Naive B cell (primary cell): Measurements from ENCODE around the gene PLPPR3. TPM values are rescaled to one million over a fixed set of nuclear protein-coding genes. Genes with fewer than 3 reads are reported as not detected.
A peak's percentile ranks its signal among the peaks of the same experiment; 100 is the strongest.
"Not testable (repeated sequence)": the region's sequence is repeated elsewhere in the genome, so short reads cannot be mapped to it uniquely, and the experiment has no call there.

ENCODE experiments used
- ATAC-seq, 2 donors: fragments of 150-1000 bp; cut with Tn5 transposase; 2 replicates each; pipeline ENCODE4 v1.10.0; 2021; ENCODE audit warnings: low read depth in 2 of 2, mild to moderate bottlenecking in 2 of 2, moderate library complexity in 2 of 2
- DNase-seq: peaks from one replicate; pipeline ENCODE4 v3.0.0; 2022
- H3K27ac Mint-ChIP-seq, 6 donors: one replicate each; pipeline ENCODE4 v1.8.0; 2020 to 2022; ENCODE audit warnings: mild to moderate bottlenecking in 6 of 6, mixed read lengths in 6 of 6, moderate library complexity in 5 of 6, inconsistent platforms in 2 of 6
- H3K27me3 Mint-ChIP-seq, 3 donors: one replicate each; pipeline ENCODE4 v1.8.0; 2021 to 2022; ENCODE audit warnings: mixed read lengths in 3 of 3, mild to moderate bottlenecking in 1 of 3
- H3K36me3 Mint-ChIP-seq, 2 donors: one replicate each; pipeline ENCODE4 v1.8.0; 2020 to 2022; ENCODE audit warnings: mixed read lengths in 2 of 2, inconsistent platforms in 1 of 2, mild to moderate bottlenecking in 1 of 2
- H3K4me1 Mint-ChIP-seq, 3 donors: one replicate each; pipeline ENCODE4 v1.8.0; 2020 to 2022; ENCODE audit warnings: mixed read lengths in 3 of 3, inconsistent platforms in 1 of 3, mild to moderate bottlenecking in 1 of 3, moderate library complexity in 1 of 3
- H3K4me3 Mint-ChIP-seq, 8 donors: one replicate each; pipeline ENCODE4 v1.8.0; 2020 to 2022; ENCODE audit warnings: mild to moderate bottlenecking in 8 of 8, mixed read lengths in 8 of 8, moderate library complexity in 8 of 8, inconsistent platforms in 2 of 8
- H3K9me3 Mint-ChIP-seq, 7 donors: one replicate each; pipeline ENCODE4 v1.8.0; 2020 to 2022; ENCODE audit warnings: mixed read lengths in 7 of 7, mild to moderate bottlenecking in 5 of 7, inconsistent platforms in 2 of 7, moderate library complexity in 1 of 7
- polyA plus RNA-seq, 6 donors: library from polyadenylated mRNA; unstranded; fragments of 300-500 nt; fragmentation: Illumina TruSeq; gene quantifications; one replicate each; pipeline ENCODE4 v1.2.3, GENCODE V29; 2021; ENCODE audit warnings: low read depth in 6 of 6

PLPPR3 gene
- polyA plus RNA-seq, 6 donors from 2014 or later, result not detected

DNA sequence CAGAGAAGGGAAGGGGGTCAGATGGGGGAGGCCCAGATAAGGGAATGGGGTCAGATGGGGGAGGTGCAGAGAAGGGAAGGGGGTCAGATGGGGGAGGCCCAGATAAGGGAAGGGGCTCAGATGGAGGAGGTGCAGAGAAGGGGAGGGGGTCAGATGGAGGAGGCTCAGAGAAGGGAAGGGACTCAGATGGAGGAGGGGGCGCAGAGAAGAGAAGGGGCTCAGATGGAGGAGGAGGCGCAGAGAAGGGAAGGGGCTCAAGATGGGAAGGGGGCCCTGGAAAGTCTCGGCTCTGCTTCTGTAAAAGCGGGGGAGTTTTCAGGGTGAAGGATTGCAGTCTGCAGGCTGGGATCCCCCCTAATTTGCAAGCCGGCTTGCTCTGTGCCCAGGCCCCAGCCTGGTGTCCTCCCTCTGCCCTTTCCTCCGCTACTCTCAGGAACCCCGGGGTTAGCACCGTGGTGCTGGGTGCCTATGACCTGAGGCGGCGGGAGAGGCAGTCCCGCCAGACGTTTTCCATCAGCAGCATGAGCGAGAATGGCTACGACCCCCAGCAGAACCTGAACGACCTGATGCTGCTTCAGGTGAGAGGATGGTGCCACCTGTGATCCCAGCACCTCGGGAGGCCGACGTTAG, 7.5 kb upstream of the PLPPR3 start:
- Mint-ChIP-seq H3K27me3 (peaks cover 0 to 43% (median 8%) of the 10 kb centered on the region in 3 donors), H3K4me1 (peaks cover 0 to 3% (median 0%) of the 10 kb centered on the region in 3 donors), H3K4me3 (no peak overlapping the region), H3K9me3 (no peaks in the 10 kb centered on the region), H3K27ac (peak overlapping the region in 1 of 6 donors; percentile 57), H3K36me3 (no peaks in the 10 kb centered on the region)
- no peak for ATAC-seq
- no peak for DNase-seq

DNA sequence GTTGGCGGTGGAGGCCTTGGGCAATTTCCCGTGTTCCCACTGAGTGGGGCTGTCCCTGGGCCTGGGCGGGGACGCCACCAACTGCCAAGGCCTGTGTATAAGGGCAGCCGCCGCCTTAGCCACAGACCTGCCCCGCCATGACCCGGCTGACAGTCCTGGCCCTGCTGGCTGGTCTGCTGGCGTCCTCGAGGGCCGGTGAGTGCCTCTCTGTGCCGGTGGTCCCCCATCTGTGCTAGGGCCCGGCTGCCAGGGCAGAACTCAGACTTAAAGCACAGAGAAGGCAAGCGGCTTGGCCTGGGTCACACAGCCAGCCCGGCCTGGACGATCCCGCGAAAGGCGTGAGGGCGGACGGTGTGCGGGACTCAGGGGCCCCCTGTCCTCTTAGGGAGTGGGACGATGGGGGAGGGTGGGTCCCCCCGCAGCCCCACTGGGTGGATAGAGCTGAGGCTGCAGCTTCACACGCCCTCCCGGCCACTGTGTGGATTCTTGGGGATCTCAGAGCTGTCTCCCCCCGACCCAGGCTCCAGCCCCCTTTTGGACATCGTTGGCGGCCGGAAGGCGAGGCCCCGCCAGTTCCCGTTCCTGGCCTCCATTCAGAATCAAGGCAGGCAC, 6.1 kb upstream of the PLPPR3 start, which contains the start of gene AZU1:
Gene AZU1 (plus strand): TSS at position 128 of the 612 bp plus-strand sequence. CDS start 10 bp downstream, at position 138.
- DNase-seq (no peak), ATAC-seq (no peak)
- H3K36me3 Mint-ChIP-seq, result no peaks in the 10 kb centered on the region
- H3K4me1 Mint-ChIP-seq, result peaks cover 0 to 4% (median 0%) of the 10 kb centered on the region in 3 donors
- H3K27ac Mint-ChIP-seq, result no peak within 1 kb of the TSS
- no peaks in the 10 kb centered on the region for H3K9me3 Mint-ChIP-seq
- peaks cover 0 to 56% (median 17%) of the 10 kb centered on the region in 3 donors for H3K27me3 Mint-ChIP-seq
- no peak within 1 kb of the TSS for H3K4me3 Mint-ChIP-seq

DNA sequence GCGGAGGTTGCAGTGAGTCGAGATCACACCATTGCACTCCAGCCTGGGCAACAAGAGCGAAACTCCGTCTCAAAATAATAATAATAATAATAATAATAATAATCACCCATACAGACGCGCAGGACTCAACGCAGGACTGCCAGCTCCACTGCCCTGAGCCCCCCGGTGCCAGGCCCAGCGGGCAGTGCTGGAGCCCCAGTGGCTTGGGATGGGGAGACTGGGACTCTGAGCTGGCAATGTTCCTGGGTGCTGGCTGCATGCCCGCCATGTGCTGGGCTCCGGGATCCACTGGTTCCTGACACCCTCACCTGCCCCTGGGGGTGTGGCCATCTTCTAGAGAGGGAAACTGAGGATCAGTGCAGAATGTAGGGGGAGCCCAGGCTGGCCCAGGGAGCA, 5.6 kb upstream of the PLPPR3 start:
- no peak for DNase-seq
- ATAC-seq, result no peak
- Mint-ChIP-seq H3K4me1 (peaks cover 0 to 7% (median 0%) of the 10 kb centered on the region in 3 donors), H3K36me3 (no peaks in the 10 kb centered on the region), H3K9me3 (no peaks in the 10 kb centered on the region), H3K27ac (no peak overlapping the region), H3K4me3 (no peak overlapping the region), H3K27me3 (peaks cover 0 to 58% (median 17%) of the 10 kb centered on the region in 3 donors)

DNA sequence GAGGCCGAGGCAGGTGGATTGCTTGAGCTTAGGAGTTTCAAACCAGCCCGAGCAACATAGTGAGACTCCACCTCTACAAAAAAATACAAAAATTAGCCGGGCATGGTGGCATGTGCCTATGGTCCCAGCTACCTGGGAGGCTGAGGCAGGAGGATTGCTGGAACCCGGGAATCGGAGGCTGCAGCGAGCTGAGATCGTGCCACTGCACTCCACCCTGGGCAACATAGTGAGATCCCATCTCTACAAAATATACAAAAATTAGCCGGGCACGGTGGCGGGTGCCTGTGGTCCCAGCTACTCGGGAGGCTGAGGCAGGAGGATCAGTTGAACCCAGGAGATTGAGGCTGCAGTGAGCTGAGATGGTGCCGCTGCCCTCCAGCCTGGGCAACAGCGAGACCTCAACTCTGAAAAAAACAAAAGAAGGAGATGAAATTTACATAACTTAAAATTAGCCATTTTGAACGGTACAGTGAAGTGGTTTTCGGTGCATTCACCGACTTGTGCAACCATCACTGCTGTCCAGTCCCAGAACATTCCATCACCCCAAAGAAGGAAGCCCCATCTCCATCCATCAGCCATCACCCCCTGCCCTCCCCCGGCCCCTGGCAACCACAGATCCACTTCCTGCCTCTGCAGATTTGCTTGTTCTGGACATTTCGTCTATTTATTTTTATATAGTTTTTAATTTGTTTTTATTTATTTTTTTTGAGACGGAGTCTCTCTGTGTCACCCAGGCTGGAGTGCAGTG, 4.3 kb upstream of the PLPPR3 start:
- Mint-ChIP-seq H3K4me3 (no peak overlapping the region), H3K27ac (no peak overlapping the region), H3K4me1 (peaks cover 0 to 7% (median 4%) of the 10 kb centered on the region in 3 donors), H3K36me3 (no peaks in the 10 kb centered on the region), H3K9me3 (no peaks in the 10 kb centered on the region), H3K27me3 (peaks cover 0 to 55% (median 17%) of the 10 kb centered on the region in 3 donors)
- DNase-seq (no peak), ATAC-seq (no peak)

GRCh38 chr19:824885-825284, 3.1 kb upstream of the PLPPR3 start:
- DNase-seq (no peak), ATAC-seq (no peak)
- no peaks in the 10 kb centered on the region for H3K9me3 Mint-ChIP-seq
- H3K4me1 Mint-ChIP-seq, result peaks cover 0 to 7% (median 4%) of the 10 kb centered on the region in 3 donors
- no peaks in the 10 kb centered on the region for H3K36me3 Mint-ChIP-seq
- peaks cover 0 to 48% (median 17%) of the 10 kb centered on the region in 3 donors for H3K27me3 Mint-ChIP-seq
- H3K27ac Mint-ChIP-seq, result no peak overlapping the region
- peak overlapping the region in 1 of 8 donors; percentile 47 for H3K4me3 Mint-ChIP-seq

- H3K27me3 Mint-ChIP-seq, result peaks cover 0 to 39% (median 17%) of the 10 kb centered on the region in 3 donors
- H3K4me3 Mint-ChIP-seq, result peak overlapping the region in 2 of 8 donors; percentile 39 to 41
- no peaks in the 10 kb centered on the region for H3K9me3 Mint-ChIP-seq
- H3K27ac Mint-ChIP-seq, result no peak overlapping the region
- no peaks in the 10 kb centered on the region for H3K36me3 Mint-ChIP-seq
- DNase-seq, result no peak
- peaks cover 0 to 4% (median 4%) of the 10 kb centered on the region in 3 donors for H3K4me1 Mint-ChIP-seq
- no peak for ATAC-seq
Observed at GRCh38 chr19:823565-824121, 1.9 kb upstream of the PLPPR3 start.

DNA sequence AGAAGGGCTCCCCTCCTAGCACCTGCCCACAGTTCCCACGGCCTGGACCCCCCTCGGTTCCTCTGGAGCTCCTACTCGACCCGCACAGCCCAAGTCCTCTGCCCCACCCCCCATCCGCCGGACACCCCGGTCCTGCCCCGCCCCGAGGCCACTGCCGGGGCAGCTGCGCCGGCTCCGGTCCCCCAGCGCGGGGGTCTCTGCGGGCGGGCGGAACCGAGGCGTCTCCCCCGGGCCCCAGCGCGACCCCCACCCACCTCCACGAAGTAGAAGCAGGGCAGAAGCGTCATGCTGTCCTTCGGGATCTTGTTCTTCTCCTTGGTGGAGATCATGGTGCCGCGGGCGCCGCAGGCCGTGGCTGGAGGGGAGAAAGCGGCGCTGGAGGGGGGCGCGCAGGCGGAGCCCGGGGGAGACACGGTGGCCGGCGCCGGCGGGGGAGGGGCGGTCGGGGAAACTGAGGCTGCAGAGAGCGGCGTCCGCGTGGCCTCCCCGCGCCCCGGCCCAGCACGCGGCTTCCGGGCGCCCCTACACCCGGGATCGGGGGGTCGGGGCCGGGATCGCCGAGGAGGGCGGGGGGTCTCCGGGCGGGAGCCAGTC, 427 bp downstream of the PLPPR3 start:
- Mint-ChIP-seq H3K36me3 (peaks cover 0 to 9% of the 10 kb centered on the region in 2 donors), H3K4me3 (peak overlapping the region in 2 of 8 donors; percentile 52 to 54), H3K27me3 (peaks cover 0 to 34% (median 17%) of the 10 kb centered on the region in 3 donors), H3K27ac (no peak overlapping the region), H3K4me1 (peaks cover 8 to 10% (median 8%) of the 10 kb centered on the region in 3 donors), H3K9me3 (peaks cover 0 to 6% (median 0%) of the 10 kb centered on the region in 7 donors)
- ATAC-seq (no peak), DNase-seq (no peak)

GRCh38 chr19:820212-820611, 1.5 kb downstream of the PLPPR3 start:
- Mint-ChIP-seq H3K9me3 (peaks cover 0 to 13% (median 0%) of the 10 kb centered on the region in 7 donors), H3K36me3 (peaks cover 0 to 18% of the 10 kb centered on the region in 2 donors), H3K27ac (peak overlapping the region in 1 of 6 donors; percentile 73), H3K27me3 (peaks cover 0 to 24% (median 16%) of the 10 kb centered on the region in 3 donors), H3K4me1 (peaks cover 9 to 18% (median 11%) of the 10 kb centered on the region in 3 donors)
- DNase-seq, ATAC-seq, H3K4me3 Mint-ChIP-seq: not testable (repeated sequence)

DNA sequence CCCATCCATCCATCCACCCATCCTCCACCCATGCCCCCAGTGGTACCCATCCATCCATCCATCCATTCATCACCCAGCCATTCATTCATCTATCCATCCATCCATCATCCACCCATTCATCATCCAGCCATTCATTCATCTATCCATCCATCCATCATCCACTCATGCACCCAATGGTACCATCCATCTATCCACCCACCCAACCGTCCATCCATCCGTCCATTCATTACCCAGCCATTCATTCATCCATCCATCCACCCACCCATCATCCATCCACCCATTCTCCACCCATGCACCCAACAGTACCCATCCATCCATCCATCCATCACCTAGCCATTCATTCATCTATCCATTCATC, 5.3 kb downstream of the PLPPR3 start:
- Mint-ChIP-seq H3K4me1 (peaks cover 8 to 20% (median 13%) of the 10 kb centered on the region in 3 donors), H3K27ac (peak overlapping the region in 2 of 6 donors; percentile 10 to 65), H3K27me3 (no peaks in the 10 kb centered on the region), H3K4me3 (peak overlapping the region in 2 of 8 donors; percentile 16 to 53), H3K9me3 (peaks cover 0 to 13% (median 0%) of the 10 kb centered on the region in 7 donors), H3K36me3 (peaks cover 0 to 18% of the 10 kb centered on the region in 2 donors)
- ATAC-seq (no peak), DNase-seq (no peak)

GRCh38 chr19:815775-816499, 5.8 kb downstream of the PLPPR3 start:
- no peaks in the 10 kb centered on the region for H3K27me3 Mint-ChIP-seq
- peaks cover 0 to 13% (median 0%) of the 10 kb centered on the region in 7 donors for H3K9me3 Mint-ChIP-seq
- ATAC-seq (no peak), DNase-seq (no peak)
- H3K27ac Mint-ChIP-seq, result peak overlapping the region in 2 of 6 donors; percentile 10 to 69
- H3K36me3 Mint-ChIP-seq, result peaks cover 0 to 18% of the 10 kb centered on the region in 2 donors
- peak overlapping the region in 1 of 8 donors; percentile 53 for H3K4me3 Mint-ChIP-seq
- H3K4me1 Mint-ChIP-seq, result peaks cover 8 to 17% (median 13%) of the 10 kb centered on the region in 3 donors

DNA sequence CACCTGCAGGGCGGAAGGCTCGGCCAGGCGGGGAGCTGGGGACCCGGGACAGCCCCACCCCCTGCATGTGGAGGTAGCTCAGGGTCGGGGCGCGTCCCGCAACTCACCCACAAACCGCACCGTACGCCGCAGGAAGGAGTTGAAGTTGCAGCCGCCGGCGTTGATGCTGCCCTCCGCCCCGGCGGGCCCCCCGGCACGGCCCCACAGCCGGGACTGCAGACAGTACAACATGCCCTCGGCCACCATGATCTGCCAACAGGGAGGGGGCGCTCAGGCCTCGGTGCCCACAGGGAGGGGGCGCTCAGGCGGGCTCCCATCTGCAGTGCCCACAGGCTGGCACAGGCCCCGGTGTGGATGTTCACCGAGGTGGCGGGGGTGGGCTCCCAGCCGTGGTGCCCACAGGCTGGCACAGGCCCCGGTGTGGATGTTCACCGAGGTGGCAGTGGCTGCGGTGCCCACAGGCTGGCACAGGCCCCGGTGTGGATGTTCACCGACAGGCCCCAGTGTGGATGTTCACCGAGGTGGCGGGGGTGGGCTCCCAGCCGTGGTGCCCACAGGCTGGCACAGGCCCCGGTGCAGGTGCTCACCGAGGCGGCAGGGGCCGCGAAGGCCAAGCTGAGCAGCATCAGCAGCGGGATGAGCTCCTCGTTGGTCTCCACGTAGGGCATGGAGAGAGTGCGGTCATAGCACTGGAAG, 6.5 kb downstream of the PLPPR3 start:
- DNase-seq, result no peak
- no peak overlapping the region for H3K4me3 Mint-ChIP-seq
- peaks cover 8 to 17% (median 13%) of the 10 kb centered on the region in 3 donors for H3K4me1 Mint-ChIP-seq
- peak in 1 of 2 donors; percentile 10 for ATAC-seq
- H3K9me3 Mint-ChIP-seq, result peaks cover 0 to 13% (median 0%) of the 10 kb centered on the region in 7 donors
- H3K36me3 Mint-ChIP-seq, result peaks cover 0 to 18% of the 10 kb centered on the region in 2 donors
- H3K27ac Mint-ChIP-seq, result peak overlapping the region in 1 of 6 donors; percentile 71
- no peaks in the 10 kb centered on the region for H3K27me3 Mint-ChIP-seq
